IPS DF 4.7 (cell line): ENCODE measurements around the gene SBF1.
"Not testable (repeated sequence)": the region's sequence is repeated elsewhere in the genome, so short reads cannot be mapped to it uniquely, and the experiment has no call there.

Experiments used
- DNase-seq: peaks from one replicate; pipeline ENCODE4 v3.0.0-alpha.2; 2013; ENCODE audit warnings: low spot score; ENCODE audit errors: extremely low read depth

The SBF1 gene

DNA sequence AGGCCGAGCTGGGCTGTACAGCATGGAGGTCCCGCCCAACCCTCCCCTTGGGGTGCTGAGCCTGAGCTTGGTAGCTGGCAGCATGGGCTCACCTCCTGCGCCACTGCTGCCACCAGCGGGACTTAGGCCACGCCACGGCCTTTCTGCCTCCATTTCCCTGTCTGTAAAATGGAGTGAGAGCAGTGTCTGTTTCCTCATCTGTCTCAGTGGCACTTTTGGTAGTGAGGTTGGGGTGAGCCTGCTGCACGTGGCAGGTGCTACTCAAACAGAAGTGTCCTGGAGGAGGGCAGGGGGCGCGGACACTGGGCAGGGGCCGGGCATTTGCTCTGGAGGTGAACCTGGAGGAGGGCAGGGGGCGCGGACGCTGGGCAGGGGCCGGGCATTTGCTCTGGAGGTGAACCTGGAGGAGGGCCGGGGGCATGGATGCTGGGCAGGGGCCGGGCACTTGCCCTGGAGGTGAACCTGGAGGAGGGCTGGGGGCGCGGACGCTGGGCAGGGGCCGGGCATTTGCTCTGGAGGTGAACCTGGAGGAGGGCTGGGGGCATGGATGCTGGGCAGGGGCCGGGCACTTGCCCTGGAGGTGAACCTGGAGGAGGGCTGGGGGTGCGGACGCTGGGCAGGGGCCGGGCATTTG lies 41.8 kb downstream of the SBF1 start:
- DNase-seq = not testable (repeated sequence)

DNA sequence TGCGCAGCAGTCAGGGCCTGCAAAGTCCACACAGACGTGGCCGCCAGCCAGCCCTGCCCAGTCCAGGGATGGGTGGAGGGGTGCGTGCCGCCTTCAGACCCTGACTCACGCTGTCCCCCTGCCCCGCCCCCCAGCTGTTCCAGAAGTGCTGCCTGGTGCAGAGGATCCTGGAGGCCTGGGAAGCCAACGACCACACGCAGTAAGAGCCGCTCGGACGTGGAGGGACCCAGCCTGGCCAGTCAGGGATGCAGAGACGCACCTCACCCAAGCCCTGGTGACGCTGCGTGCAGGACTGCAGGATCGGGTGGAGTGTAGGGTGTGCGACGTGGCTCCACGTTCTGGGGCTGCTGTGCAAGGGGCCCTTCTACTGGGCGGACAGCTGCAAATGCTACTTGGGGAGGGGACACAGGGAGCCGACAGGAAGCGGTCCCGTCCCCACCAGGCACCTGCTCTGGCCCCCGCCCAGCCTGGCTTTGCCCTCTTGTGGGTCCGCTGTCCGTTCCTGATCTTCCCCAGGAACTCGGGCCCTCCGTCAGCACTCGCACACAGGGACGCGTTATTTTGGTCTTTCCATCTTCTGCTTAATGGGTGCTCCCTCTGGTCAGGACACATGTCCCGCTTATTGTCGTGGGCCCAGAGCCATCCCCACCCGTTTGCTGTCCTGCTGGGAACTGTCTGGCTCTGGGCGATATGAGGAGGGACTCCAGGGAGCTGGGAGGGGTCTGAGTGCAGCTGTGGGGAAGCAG lies 42.5 kb downstream of the SBF1 start:
- DNase-seq = no peak

DNA sequence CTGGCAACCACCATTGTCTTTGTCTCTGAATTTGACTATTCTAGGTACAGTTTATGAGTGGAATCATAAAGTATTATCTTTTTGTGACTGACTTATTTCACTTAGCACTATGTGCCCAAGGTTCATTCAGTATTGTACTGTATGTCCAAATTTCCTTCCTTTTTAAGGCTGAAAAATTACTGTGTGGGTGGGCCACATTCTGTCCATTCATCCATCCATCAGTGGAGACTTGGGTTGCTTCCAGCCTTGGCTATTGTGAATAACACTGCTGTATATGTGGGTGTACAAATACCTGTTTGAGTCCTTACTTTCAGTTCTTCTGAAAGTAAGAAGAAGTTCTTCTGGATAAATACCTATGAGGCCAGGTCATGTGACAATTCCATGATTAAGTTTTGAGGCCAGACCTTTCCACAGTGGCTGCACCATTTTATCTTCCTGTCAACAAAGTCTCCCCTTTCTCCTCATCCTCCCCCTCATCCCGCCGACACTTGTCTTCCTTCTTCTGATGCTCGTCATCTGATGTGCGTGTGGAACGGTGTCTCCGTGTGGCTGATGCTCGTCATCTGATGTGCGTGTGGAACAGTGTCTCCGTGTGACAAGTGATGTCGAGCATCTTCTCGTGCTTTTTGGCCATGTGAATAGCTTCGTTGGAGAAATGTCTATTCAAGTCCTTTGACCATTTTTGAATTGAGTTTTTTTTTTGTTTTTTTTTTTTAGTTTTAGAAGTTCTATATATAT lies 49.5 kb downstream of the SBF1 start:
- DNase-seq = no peak

DNA sequence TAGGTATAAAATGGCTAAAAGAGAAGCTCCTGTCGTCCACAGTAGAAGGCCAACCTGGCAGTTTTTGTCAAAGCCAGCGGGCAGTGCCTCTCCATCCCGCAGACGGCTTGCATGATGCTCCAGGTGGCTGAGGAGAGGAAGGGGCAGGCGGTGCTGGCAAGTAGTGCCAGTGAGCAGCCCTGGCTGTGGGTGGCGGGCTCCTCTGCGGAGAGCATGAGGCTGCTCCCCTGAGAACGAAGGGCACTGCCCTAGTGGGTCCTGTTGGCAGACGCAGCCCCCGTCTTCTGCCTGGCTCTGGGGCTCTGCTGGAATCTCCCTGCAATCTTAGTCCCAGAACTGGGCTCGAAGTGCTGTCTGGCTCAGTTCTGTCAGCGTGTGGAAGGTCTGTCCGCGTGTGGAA lies 50.9 kb downstream of the SBF1 start:
- no peak for DNase-seq

DNA sequence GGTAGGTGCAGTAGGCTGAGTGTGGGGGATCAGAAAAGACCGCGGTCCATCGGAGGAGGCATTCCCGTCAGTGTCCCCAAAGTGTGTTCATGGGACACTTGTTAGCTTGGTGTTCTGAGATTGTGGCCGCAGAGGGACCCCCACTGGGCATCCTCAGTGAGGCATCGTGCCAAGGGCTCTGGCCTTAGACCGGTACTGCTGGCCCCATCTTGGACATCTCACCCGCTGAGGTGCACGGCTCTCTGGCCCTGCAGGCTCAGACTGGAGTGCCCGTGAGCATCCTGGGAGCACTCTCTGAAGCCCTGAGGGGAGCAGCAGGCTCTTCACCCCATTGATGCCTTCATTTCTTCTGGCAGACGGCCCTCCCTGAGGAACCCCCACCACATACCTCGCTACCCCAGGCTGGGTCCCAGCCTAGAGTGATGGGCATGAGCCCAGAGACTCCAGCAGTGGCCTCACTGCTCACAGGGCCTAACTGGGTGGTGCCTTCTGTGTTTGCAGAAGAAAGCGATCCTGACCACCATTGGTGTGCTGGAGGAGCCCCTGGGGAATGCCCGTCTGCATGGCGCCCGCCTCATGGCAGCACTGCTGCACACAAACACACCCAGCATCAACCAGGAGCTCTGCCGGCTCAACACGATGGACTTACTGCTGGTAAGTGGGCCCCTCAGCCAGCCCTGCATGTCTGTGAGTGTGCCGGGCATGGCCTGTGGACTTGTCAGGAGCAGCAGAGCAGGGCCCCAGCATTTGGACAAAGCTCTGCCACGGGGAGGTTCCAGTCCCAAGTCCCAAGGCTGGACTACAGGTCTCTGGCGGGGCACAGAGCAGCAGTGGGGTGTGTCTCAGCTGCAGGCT lies 51.6 kb downstream of the SBF1 start:
- DNase-seq = no peak

DNA sequence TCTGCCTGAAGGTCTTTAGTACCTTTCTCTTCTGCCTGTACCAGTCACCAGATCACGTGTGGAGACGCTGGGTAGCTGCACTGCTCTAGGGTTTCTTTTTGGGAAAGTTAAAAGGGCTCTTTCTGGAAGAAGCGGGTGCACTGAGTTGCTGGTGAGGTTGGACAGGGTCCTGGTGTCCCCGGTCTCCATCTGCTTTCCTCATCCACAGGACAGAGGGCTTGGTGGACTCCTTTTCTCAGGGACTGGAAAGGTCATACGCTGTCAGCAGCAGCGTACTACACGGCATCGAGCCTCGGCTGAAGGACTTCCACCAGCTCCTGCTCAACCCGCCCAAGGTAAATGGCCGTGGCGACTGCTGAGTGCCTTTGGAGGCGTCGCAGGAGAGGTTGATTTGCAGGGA lies 52.8 kb downstream of the SBF1 start:
- no peak for DNase-seq

DNA sequence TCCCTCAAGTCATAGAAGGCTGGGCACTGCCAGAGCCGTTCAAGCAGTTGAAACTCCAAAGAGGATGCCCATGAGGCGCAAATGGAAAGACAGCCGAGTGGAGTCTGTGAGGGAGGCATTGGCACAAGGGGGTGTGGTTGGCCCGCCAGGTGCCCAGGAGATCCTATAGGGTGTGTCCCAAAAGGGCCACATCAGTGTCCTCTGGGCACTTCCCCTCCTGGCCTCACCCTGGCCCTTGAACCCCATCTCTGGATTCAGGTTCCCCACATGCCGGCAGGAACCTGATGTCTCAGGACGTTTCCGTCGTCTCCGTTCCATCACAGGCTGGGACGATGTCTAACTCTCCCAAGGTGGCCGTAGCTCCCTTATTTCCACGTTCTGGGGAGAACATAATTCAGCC lies 54.3 kb downstream of the SBF1 start:
- no peak for DNase-seq

DNA sequence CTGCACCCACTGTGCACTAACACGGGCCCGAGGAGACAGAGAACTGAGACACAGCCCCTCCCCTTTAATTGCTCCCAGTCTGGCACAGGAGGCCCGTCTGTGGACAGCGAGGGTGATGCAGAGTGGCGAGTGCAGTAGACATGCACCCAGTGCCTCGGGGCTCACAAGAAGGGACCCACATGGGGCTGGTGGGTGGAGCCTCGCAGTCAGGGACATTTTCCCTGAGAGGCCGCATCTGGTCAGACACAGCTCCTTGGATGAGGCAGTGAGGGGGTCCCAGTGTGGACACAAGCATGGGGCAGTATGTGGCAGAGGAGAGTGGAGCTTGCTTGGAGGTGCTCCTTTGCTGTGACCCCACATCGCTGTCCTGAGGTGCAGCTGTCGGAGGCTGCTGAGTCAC lies 54.8 kb downstream of the SBF1 start:
- DNase-seq = no peak

DNA sequence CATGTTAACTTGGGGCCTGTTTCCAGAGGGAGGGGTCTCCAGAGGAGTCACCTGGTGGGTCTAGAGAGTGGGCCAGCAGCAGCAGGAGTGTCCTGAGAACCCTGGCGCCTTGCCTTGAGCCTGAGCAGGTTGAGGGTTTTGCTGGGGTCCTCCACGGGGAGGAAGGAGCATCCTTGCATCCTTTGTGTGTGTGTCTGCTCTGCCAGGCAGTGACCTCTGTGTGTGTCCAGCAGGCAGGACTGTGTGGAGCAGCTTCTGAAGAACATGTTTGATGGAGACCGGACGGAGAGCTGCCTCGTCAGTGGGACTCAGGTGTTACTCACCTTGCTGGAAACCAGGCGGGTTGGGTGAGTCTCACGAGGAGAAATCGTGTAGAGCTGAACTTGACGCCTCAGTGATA lies 55.7 kb downstream of the SBF1 start:
- DNase-seq = no peak

DNA sequence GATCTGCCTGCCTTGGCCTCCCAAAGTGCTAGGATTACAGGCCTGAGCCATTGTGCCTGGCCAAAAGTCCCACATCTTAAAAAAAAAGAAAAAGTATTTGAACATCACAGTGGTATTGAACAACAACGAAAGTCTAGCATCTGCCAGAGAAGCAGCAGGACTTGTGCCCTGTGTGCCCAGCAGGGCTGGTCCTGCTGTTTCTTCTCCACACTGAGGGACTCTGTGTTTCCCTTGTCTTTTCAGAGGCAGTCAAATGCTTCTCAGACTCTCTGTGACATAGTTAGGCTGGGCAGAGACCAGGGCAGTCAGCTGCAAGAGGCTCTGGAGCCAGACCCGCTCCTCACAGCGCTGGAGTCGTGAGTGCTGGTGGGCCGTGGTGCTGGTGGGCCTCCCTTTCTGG lies 56.2 kb downstream of the SBF1 start:
- DNase-seq = no peak

DNA sequence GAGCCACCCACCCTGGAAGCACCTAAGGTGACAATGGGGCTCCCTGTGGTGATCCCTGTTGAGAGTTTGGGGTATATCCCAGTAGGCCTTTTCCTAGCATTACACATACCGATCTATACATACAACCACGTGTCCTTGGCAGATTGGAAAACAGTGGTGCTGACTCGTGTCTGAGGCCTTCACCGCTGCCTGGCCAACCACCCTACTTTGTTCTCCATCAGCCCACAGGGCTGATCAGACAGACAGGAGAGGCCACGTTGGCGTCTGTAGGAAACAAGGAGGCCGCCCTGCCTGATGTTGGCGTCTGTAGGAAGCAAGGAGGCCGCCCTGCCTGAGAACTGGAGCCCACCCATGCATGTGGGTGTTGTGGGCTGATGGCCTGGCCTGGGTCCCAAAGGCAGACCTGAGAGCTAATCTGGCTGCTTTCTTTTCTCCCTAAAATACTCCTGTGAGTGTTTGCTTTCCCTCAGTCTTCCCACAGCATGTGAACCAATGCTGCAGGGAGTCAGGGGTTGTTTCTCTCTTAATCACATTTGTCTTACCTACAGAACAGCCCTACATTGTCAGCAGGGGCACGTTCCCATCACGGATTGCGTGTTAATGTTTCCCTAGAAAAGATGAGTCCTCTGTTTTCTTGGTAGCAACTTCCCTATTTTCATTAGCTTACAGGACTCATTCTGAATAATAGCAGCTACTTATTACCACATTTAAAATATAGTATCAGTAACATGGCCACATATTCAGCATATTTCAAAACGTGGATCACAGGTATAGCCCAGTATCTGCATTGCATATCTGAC lies 57.2 kb downstream of the SBF1 start:
- DNase-seq = no peak

DNA sequence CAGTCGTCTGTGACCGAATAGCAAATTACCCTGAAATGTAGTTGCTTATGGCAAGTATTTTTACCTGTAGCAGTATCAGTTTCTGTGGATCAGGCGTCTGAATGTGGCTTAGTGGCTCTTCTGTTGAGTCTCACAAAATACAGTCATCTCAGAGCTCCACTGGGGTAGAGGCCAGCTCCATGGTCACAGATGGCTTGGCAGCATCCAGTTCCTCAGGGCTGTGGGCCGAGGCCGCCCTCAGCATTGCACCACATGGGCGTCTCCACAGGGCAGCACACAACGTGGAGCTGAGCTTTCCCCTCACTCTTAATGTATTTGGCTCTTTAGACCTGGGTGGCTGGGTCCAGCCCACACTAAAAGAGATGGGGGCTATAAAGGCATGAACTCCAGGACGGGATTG lies 57.8 kb downstream of the SBF1 start:
- no peak for DNase-seq

DNA sequence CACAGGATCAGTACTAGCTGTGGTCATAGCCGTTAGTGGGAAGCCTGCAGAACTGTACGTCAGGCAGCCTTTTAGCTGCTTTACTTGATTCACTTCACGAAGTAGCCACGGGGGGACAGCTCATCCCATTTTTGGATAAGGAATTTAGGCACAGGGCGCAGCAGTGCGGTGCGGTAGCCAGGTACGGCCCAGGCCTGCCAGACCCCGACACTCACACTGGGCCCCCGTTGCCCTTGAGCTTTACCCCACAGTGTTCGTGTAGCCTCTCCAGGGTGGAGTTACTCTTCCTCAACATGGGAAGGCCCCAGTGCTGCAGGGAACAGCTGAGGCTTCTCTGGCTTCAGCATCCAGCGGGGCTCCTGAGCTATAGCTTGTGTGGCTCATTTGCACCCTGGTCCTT lies 59.4 kb downstream of the SBF1 start:
- DNase-seq = no peak

DNA sequence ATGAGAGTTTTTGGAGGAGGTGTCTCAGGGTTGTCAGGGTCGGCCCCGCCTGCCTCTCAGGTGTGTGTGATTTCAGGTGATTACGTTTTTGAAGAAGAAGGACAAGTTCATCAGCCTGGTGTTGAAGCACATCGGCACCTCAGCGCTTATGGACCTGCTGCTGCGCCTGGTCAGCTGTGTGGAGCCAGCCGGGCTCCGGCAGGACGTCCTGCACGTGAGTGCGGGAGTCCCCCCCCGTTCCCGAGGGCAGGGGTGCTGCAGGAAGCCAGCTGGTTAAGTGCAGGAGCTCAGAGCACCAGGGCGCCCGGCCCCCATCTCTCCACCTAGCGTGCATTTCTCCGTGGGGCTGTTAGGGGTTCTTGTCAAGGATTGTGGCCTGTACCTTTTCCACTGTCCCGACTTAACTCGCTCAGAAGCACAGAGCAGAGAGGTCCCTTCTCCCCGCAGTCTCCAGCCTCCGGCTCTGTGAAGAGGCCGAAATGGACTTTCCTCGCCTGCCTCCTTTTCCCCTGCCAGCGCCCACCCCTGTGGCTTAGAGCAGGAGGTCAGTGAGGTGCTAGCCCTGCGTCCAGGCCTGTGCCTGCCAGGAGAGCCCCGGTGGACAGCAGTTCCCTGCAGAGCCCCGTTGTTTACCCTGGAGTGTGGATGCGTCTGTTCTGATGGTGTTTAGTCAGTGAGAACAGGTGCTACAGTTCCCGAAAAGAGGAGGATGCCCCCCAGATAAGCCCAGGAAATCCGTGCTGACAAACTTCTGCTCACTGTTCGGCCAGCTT lies 60.2 kb downstream of the SBF1 start:
- no peak for DNase-seq

DNA sequence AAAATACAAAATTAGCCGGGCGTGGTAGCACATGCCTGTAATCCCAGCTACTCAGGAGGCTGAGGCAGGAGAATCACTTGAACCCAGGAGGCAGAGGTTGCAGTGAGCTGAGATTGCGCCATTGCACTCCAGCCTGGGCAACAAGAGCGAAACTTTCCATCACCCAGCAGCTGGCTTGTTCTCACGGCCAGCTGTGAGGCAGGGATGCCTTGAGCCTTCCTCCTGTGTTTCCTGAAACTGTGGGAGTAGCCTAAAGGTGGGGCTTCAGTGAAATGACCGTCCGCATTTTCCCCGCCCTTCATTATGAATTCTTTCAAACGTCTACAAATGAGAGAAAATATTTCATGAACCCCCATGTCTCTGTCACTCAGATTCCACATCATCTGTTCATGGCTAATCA lies 65.9 kb downstream of the SBF1 start:
- not testable (repeated sequence) for DNase-seq

DNA sequence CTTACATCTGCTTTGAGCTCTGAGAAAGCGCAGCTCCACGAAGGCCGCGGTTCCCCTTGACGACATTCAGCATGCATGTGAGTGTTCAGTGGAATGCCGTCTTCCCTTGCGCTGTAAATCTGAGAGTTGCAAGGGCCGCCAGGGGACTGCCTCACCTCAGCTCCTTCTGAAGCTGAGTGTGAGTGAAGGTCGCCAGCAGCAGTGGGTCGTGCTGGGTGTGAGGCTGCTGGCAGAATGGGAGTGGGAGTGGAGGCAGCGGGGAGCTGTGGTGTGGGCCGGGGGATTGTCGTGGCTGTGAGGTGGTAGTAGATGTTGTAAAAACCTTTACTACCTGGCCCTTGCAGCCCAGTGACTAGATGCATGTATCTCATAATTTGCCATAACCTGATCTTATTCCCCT lies 66.5 kb downstream of the SBF1 start:
- no peak for DNase-seq

DNA sequence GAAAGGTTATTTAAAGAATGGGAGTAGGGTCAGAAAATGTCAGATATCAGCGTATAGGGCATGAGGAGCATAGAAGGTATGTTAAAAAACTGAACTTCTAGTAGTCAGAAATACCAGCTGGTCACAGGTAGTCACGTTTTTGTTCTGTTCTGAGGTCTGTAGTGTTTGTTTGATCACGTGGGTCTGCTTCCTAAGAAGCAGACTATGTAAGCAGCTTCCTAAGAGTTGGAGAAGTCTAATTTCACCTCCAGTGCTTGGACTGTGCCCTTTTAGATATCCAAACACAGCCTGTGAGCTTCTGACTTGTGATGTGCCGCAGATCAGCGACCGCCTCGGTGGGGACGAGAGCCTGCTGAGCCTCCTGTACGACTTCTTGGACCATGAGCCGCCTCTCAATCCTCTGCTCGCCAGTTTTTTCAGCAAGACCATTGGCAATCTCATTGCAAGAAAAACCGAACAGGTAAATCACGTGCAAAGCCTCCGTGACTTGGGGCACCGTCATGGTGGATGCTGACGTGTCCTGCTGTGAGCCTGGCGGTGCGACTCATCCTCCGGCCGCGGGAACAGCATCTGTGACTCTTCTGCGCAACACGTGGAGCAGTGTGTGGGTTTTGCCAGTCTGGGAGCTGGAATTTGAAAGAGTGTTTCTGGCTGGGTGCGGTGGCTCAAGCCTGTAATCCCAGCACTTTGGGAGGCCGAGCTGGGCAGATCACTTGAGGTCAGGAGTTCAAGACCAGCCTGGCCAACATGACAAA lies 68.2 kb downstream of the SBF1 start:
- DNase-seq = no peak

DNA sequence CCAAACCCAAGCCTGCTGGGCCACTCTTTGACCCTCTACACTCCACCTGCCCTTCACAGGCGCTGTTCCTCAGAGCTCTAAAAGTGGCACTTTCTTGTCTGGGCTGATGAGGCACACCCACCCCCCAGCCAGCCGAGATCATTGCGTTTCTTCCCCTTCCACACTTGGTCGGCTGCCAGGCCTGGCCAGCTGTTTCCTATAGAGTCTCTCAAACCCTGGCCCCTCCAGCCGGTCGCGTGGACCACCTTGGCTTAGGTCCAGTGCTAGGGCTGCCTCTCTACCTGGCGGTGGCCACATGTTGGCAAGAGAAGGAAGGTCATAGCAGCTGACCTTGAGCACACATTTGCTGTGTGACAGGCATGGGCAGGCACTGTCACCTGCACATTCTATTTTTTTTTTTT lies 71.1 kb downstream of the SBF1 start:
- DNase-seq = no peak

DNA sequence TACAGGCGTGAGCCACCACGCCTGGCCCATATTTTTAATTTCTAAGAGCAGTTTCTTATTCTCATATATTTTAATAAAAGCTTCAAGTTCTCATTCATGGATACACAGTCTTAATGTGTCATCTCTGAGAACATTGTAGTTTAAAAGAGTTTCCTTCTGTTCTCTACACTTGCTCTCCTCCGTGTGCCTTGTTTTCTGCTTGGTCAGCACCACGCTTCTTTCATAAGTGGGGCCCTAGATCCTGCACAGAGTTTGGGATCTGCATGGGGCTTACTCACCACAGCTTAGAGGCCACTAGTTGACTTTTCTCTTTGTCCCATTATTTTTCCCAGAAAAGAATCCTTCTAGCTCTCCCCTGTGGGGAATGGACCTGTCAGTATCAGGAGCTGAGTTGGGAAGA lies 72.9 kb downstream of the SBF1 start:
- DNase-seq = no peak
